ENCODE results near the gene BAHCC1. TPM values are rescaled to one million over a fixed set of nuclear protein-coding genes. Genes with fewer than 3 reads are reported as not detected.

The BAHCC1 gene
- total and polyA plus RNA-seq, 9 of the 15 experiments (the other 6 are each of a cell fraction or from before 2014, with no cell fraction given): 0.14 to 26.9 (median 5.0) TPM

GRCh38 chr17:81471818-81472456, 76.7 kb downstream of the BAHCC1 start (continued):
- TF ChIP-seq ZBTB1 (CRISPR knock-in tag; IDR thresholded peaks at IDR 0.05; ENCODE audit: borderline replicate concordance, low read depth): peak; percentile 68; the same call in 1 of the 2 replicates
- no peak for TF ChIP-seq MCM3 (IDR thresholded peaks at IDR 0.05)
- peak; percentile 69 to 97; a peak in 3 of 4 replicates for TF ChIP-seq HDAC1 (IDR thresholded peaks at IDR 0.05)
- TF ChIP-seq FOXP1 (CRISPR knock-in tag; IDR thresholded peaks at IDR 0.05): peak; percentile 25; the same call in 1 of the 2 replicates
- no peak for TF ChIP-seq SMAD3 (CRISPR knock-in tag; conservative IDR thresholded peaks at IDR 0.05)
- peak; percentile 14 for TF ChIP-seq RBBP5 (IDR thresholded peaks at IDR 0.05; ENCODE audit: borderline replicate concordance, insufficient read depth, low read length, poor library complexity, severe bottlenecking)
- TF ChIP-seq MEF2D (tag; conservative IDR thresholded peaks at IDR 0.05; ENCODE audit: low read depth): peak; percentile 78
- peak; percentile 91 for TF ChIP-seq ASH1L (IDR thresholded peaks at IDR 0.05; ENCODE audit: borderline replicate concordance, low read depth, partially characterized antibody)
- TF ChIP-seq RAD51 (IDR thresholded peaks at IDR 0.05; ENCODE audit: borderline replicate concordance, low read depth): peak; percentile 99
- peak; percentile 94 for TF ChIP-seq FOS (IDR thresholded peaks at IDR 0.05; ENCODE audit: extremely low read depth, insufficient read length)
- TF ChIP-seq NUFIP1 (IDR thresholded peaks at IDR 0.05; ENCODE audit: partially characterized antibody): peak; percentile 28
- no peak for TF ChIP-seq ZNF217 (CRISPR knock-in tag; IDR thresholded peaks at IDR 0.05)
- no peak for TF ChIP-seq HSF4 (CRISPR knock-in tag; IDR thresholded peaks at IDR 0.05; ENCODE audit: borderline replicate concordance)
- peak; percentile 41; the same call in 1 of the 2 replicates for TF ChIP-seq NR2C1 (IDR thresholded peaks at IDR 0.05)
- peak; percentile 61 for TF ChIP-seq NR2C1 (tag; IDR thresholded peaks at IDR 0.05)
- TF ChIP-seq HNRNPUL1 (IDR thresholded peaks at IDR 0.05; ENCODE audit: low read length): no peak
- peak; percentile 83 for TF ChIP-seq MBD2 (IDR thresholded peaks at IDR 0.05; ENCODE audit: borderline replicate concordance, low read depth)
- TF ChIP-seq RCOR1 (IDR thresholded peaks at IDR 0.05; ENCODE audit: borderline replicate concordance in 1 of 2, low read depth in 2 of 2, low read length in 2 of 2): 0 out of 4 replicates have a peak, but pooled peaks of 1 of the 2 experiments have one; percentile 25
- no peak for TF ChIP-seq JUNB (CRISPR knock-in tag; conservative IDR thresholded peaks at IDR 0.05)
- TF ChIP-seq ZNF518B (CRISPR knock-in tag; IDR thresholded peaks at IDR 0.05): no peak
- TF ChIP-seq PTTG1 (tag; IDR thresholded peaks at IDR 0.05; ENCODE audit: low read depth): no peak
- no peak for TF ChIP-seq ZSCAN29 (IDR thresholded peaks at IDR 0.05)
- peak; percentile 61 for TF ChIP-seq KDM5B (IDR thresholded peaks at IDR 0.05; ENCODE audit: insufficient replicate concordance, low read depth, low read length)
- no peak for TF ChIP-seq EZH2 (IDR thresholded peaks at IDR 0.05; ENCODE audit: borderline replicate concordance, low read depth, low read length)
- 0 out of 2 replicates have a peak, but pooled peaks have one; percentile 15 for TF ChIP-seq ESRRA (IDR thresholded peaks at IDR 0.05; ENCODE audit: borderline replicate concordance, low read depth)
- TF ChIP-seq SAFB (IDR thresholded peaks at IDR 0.05; ENCODE audit: borderline replicate concordance, low read depth, low read length): no peak
- peak; percentile 48 for TF ChIP-seq NEUROD1 (IDR thresholded peaks at IDR 0.05; ENCODE audit: borderline replicate concordance, low read depth, low read length, partially characterized antibody)
